Stimulated activated CD8-positive, alpha-beta memory T cell treated with anti-CD3 and anti-CD28 coated beads, Interleukin-2, amount 100 ng/mL, for 48 hours (primary cell): ENCODE measurements around the gene MYCBPAP.

ENCODE experiments used
- DNase-seq, 2 donors: peaks; one replicate each; pipeline ENCODE4 v3.0.0-alpha.2; 2020; ENCODE audit warnings: low read depth in 2 of 2

The MYCBPAP gene

GRCh38 chr17:50537721-50538548 is 29.7 kb downstream of the MYCBPAP start:
- no peak for DNase-seq

GRCh38 chr17:50538549-50539410 is 30.5 kb downstream of the MYCBPAP start:
- no peak for DNase-seq

GRCh38 chr17:50539762-50540559 is 31.7 kb downstream of the MYCBPAP start:
- no peak for DNase-seq

GRCh38 chr17:50540560-50541401 is 32.5 kb downstream of the MYCBPAP start:
- DNase-seq, result no peak

GRCh38 chr17:50541402-50541715 is 33.1 kb downstream of the MYCBPAP start:
- no peak for DNase-seq

GRCh38 chr17:50541716-50542688 is 33.8 kb downstream of the MYCBPAP start:
- DNase-seq, result peak; percentile 74 to 82

GRCh38 chr17:50542795-50543774 is 34.8 kb downstream of the MYCBPAP start:
- DNase-seq, result no peak

- DNase-seq, result no peak
Measured at GRCh38 chr17:50544516-50544915, 36.3 kb downstream of the MYCBPAP start.

GRCh38 chr17:50545311-50545710 is 37.1 kb downstream of the MYCBPAP start:
- no peak for DNase-seq

- DNase-seq, result no peak
Measured at GRCh38 chr17:50546701-50547034, 38.4 kb downstream of the MYCBPAP start.

- DNase-seq, result peak; percentile 82 to 83
Measured at GRCh38 chr17:50547035-50547735, 38.9 kb downstream of the MYCBPAP start, which contains the start of gene SPATA20. TSS of gene SPATA20 (plus strand) at chr17:50547174. CDS start at chr17:50547209, 35 bp downstream.

GRCh38 chr17:50547736-50548083 is 39.5 kb downstream of the MYCBPAP start:
- no peak for DNase-seq

GRCh38 chr17:50548831-50549230 is 40.6 kb downstream of the MYCBPAP start:
- no peak for DNase-seq

GRCh38 chr17:50549256-50549941 is 41.2 kb downstream of the MYCBPAP start:
- DNase-seq, result no peak

- DNase-seq, result no peak
Measured at GRCh38 chr17:50549969-50550368, 41.7 kb downstream of the MYCBPAP start.

GRCh38 chr17:50550661-50551432 is 42.6 kb downstream of the MYCBPAP start:
- no peak for DNase-seq

- no peak for DNase-seq
Measured at GRCh38 chr17:50551433-50551815, 43.2 kb downstream of the MYCBPAP start.
